ENCODE results near the gene SLC44A2. TPM values are rescaled to one million over a fixed set of nuclear protein-coding genes. Genes with fewer than 3 reads are reported as not detected.

The SLC44A2 gene
- total RNA-seq, result 100 to 1,000 TPM; 214 to 255 TPM
- 100 to 1,000 TPM; 175 to 207 (median 187) TPM for polyA plus RNA-seq (ENCODE audit: insufficient read length in 6 of 6)
- long read RNA-seq, donor 1, transcript SLC44A2-201 (22 exons, 3,671 nt), result major isoform, 15 of 75 reads
- long read RNA-seq, donor 1, transcript SLC44A2-202 (22 exons, 3,301 nt), result minor isoform, 14 of 75 reads
- long read RNA-seq, donor 1, partial matches to known transcripts, result 38 of 75 reads
- long read RNA-seq, donor 1, other reads (novel, unspliced or antisense), result 0 of 75 reads
- long read RNA-seq, donor 2, transcript SLC44A2-202 (22 exons, 3,301 nt), result major isoform, 20 of 42 reads
- long read RNA-seq, donor 2, transcript SLC44A2-201 (22 exons, 3,671 nt), result minor isoform, 8 of 42 reads
- long read RNA-seq, donor 2, partial matches to known transcripts, result 11 of 42 reads
- long read RNA-seq, donor 2, other reads (novel, unspliced or antisense), result 0 of 42 reads
- long read RNA-seq, donor 3, transcript SLC44A2-202 (22 exons, 3,301 nt), result major isoform, 14 of 37 reads
- long read RNA-seq, donor 3, transcript SLC44A2-201 (22 exons, 3,671 nt), result minor isoform, 10 of 37 reads
- long read RNA-seq, donor 3, partial matches to known transcripts, result 13 of 37 reads
- long read RNA-seq, donor 3, other reads (novel, unspliced or antisense), result 0 of 37 reads
- long read RNA-seq, donor 4, transcript SLC44A2-202 (22 exons, 3,301 nt), result major isoform, 8 of 31 reads
- long read RNA-seq, donor 4, transcript SLC44A2-201 (22 exons, 3,671 nt), result minor isoform, 7 of 31 reads
- long read RNA-seq, donor 4, partial matches to known transcripts, result 6 of 31 reads
- long read RNA-seq, donor 4, other reads (novel, unspliced or antisense), result 9 of 31 reads
- long read RNA-seq, donor 5, transcript SLC44A2-202 (22 exons, 3,301 nt), result minor isoform, 9 of 38 reads
- long read RNA-seq, donor 5, transcript SLC44A2-201 (22 exons, 3,671 nt), result major isoform, 12 of 38 reads
- long read RNA-seq, donor 5, partial matches to known transcripts, result 13 of 38 reads
- long read RNA-seq, donor 5, other reads (novel, unspliced or antisense), result 0 of 38 reads
- long read RNA-seq, donor 6, transcript SLC44A2-201 (22 exons, 3,671 nt), result minor isoform, 8 of 26 reads
- long read RNA-seq, donor 6, transcript SLC44A2-202 (22 exons, 3,301 nt), result major isoform, 16 of 26 reads
- long read RNA-seq, donor 6, partial matches to known transcripts, result 0 of 26 reads
- long read RNA-seq, donor 6, other reads (novel, unspliced or antisense), result 0 of 26 reads
- long read RNA-seq, donor 7, transcript SLC44A2-201 (22 exons, 3,671 nt), result major isoform, 7 of 16 reads
- long read RNA-seq, donor 7, transcript SLC44A2-202 (22 exons, 3,301 nt), result minor isoform, 6 of 16 reads
- long read RNA-seq, donor 7, partial matches to known transcripts, result 0 of 16 reads
- long read RNA-seq, donor 7, other reads (novel, unspliced or antisense), result 0 of 16 reads
- long read RNA-seq, donor 8, transcript SLC44A2-201 (22 exons, 3,671 nt), result major isoform, 12 of 32 reads
- long read RNA-seq, donor 8, transcript SLC44A2-202 (22 exons, 3,301 nt), result major isoform, 12 of 32 reads
- long read RNA-seq, donor 8, transcript SLC44A2-210 (8 exons, 2,577 nt), result minor isoform, 5 of 32 reads
- long read RNA-seq, donor 8, partial matches to known transcripts, result 0 of 32 reads
- long read RNA-seq, donor 8, other reads (novel, unspliced or antisense), result 0 of 32 reads
- long read RNA-seq, donor 9, result 0 reads
- long read RNA-seq, donor 10, transcript SLC44A2-201 (22 exons, 3,671 nt), result minor isoform, 5 of 25 reads
- long read RNA-seq, donor 10, transcript SLC44A2-202 (22 exons, 3,301 nt), result major isoform, 7 of 25 reads
- long read RNA-seq, donor 10, partial matches to known transcripts, result 7 of 25 reads
- long read RNA-seq, donor 10, other reads (novel, unspliced or antisense), result 5 of 25 reads
- long read RNA-seq, donor 11, result 0 reads
- long read RNA-seq, donor 12, transcript SLC44A2-202 (22 exons, 3,301 nt), result major isoform, 12 of 28 reads
- long read RNA-seq, donor 12, transcript SLC44A2-201 (22 exons, 3,671 nt), result minor isoform, 9 of 28 reads
- long read RNA-seq, donor 12, partial matches to known transcripts, result 5 of 28 reads
- long read RNA-seq, donor 12, other reads (novel, unspliced or antisense), result 0 of 28 reads

DNA sequence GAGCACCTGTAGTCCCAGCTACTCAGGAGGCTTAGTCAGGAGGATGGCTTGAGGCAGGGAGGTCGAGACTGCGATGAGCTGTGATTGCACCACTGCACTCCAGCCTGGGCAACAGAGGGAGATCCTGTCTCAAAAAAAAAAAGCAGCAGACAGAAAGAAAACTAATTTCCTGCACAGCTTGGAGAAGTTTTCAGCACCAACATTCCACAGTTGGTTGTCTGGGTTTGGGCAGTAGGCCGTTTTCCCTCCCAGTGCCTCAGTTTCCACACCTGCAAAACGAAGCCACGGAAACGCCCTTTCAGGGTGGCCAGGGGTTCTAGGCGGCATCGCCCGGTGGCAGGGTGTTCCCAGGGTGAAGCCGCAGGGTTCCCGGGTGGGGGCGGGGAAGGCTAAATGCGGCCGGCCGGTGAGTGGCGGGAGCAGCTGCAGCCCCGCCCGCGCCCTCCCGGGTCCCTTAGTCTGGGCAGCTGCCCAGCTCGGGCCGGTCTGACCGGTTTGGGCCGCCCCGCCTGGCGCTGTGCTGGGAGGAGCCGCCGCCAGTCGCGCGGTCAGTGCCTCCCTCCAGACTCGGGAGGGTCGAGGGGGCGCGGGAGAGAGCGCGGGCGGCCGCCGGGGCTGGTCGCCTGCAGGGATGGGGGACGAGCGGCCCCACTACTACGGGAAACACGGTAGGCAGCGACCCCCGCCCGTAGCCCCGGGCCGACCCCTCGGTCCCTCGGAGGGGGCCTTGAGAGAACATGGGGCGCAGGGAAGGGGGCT lies at the start of gene SLC44A2:
SLC44A2 (plus strand) TSS at position 551 of the 759 bp plus-strand sequence; CDS start at position 632, 81 bp downstream.
- ATAC-seq, result peak; percentile 97
- no peaks in the 10 kb centered on the region for H3K9me3 ChIP-seq
- peak within 1 kb of the TSS; percentile 52 to 53 for H3K4me3 ChIP-seq
- no peaks in the 10 kb centered on the region for H3K27me3 ChIP-seq
- H3K27ac ChIP-seq, result peak within 1 kb of the TSS; percentile 78 to 84
- intact Hi-C loops (cut with DNase I), result no loop called here
- DNase-seq, result peak; percentile 81 to 94 (median 90)
- peaks cover 0 to 42% of the 10 kb centered on the region in 2 donors for H3K36me3 ChIP-seq
- TF ChIP-seq CTCF (IDR thresholded peaks at IDR 0.05), result no peak
- H3K4me1 ChIP-seq, result peaks cover 8 to 30% of the 10 kb centered on the region in 2 donors

DNA sequence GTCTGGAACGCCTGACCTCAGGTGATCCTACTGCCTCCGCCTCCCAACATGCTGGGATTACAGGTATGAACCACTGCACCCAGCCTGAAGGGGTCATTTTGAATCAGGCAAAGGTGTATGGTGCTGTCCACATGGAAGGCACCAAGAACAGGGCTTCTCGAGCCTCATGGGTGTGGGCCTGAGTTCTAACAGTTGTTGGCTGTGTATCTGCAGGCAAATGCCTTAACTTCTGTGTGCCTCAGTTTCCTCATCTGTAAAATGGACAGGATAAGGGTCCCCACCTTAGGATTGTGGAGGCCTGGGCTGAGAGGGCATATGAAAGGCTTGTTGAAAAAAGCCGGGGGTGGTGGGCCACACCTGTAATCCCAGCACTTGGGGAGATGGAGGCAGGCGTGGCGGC lies 47.4 kb upstream of the SLC44A2 start:
- H3K27me3 ChIP-seq, result no peaks in the 10 kb centered on the region
- no peak overlapping the region for H3K4me3 ChIP-seq
- no peak for TF ChIP-seq CTCF (IDR thresholded peaks at IDR 0.05)
- intact Hi-C loops (cut with DNase I), result no loop called here
- no peaks in the 10 kb centered on the region for H3K36me3 ChIP-seq
- no peaks in the 10 kb centered on the region for H3K9me3 ChIP-seq
- no peak for ATAC-seq
- H3K27ac ChIP-seq, result no peak overlapping the region
- H3K4me1 ChIP-seq, result peaks cover 0 to 10% of the 10 kb centered on the region in 2 donors
- no peak for DNase-seq

GRCh38 chr19:10580979-10581631 lies 44.2 kb upstream of the SLC44A2 start:
- no peaks in the 10 kb centered on the region for H3K36me3 ChIP-seq
- ATAC-seq (peak; percentile 98), DNase-seq (peak; percentile 80 to 92 (median 88))
- peaks cover 0 to 15% of the 10 kb centered on the region in 2 donors for H3K4me1 ChIP-seq
- H3K9me3 ChIP-seq, result no peaks in the 10 kb centered on the region
- no peaks in the 10 kb centered on the region for H3K27me3 ChIP-seq
- peak; percentile 93 to 98 for TF ChIP-seq CTCF (IDR thresholded peaks at IDR 0.05)
- no peak overlapping the region for H3K27ac ChIP-seq
- H3K4me3 ChIP-seq, result no peak overlapping the region
- intact Hi-C loops (cut with DNase I), result loop anchor here (5.0 to 10.0 kb wide), 2 partner anchors 64 to 121 kb away; partner anchors contain the start of gene QTRT1 (in 1 of the 2)

All from left lung (tissue), 14 donors.